NCI-H1436 treated with DMSO at 0.1 percent for 48 hours (cell line): ENCODE results near the gene ADIRF.
"Not testable (repeated sequence)": the region's sequence is repeated elsewhere in the genome, so short reads cannot be mapped to it uniquely, and the experiment has no call there.

Experiments
- DNase-seq: peaks from one replicate; lab custom pipeline; 2025; lab: John Stamatoyannopoulos, UW

ADIRF gene

GRCh38 chr10:86968271-86968993 is at the start of gene ADIRF:
ADIRF (plus strand) TSS chr10:86968482; CDS start chr10:86968545, 63 bp downstream.
- DNase-seq: no peak

- no peak for DNase-seq
These were observed 45.7 kb upstream of the ADIRF start for GRCh38 chr10:86922553-86922961.

- DNase-seq: no peak
These were observed 38.6 kb upstream of the ADIRF start for GRCh38 chr10:86929468-86930380.

GRCh38 chr10:86931872-86932271 is 36.4 kb upstream of the ADIRF start:
- DNase-seq: no peak

GRCh38 chr10:86932674-86933073 is 35.6 kb upstream of the ADIRF start:
- no peak for DNase-seq

GRCh38 chr10:86934162-86934711 is 34.0 kb upstream of the ADIRF start:
- not testable (repeated sequence) for DNase-seq

GRCh38 chr10:86936661-86937501 is 31.4 kb upstream of the ADIRF start:
- no peak for DNase-seq

GRCh38 chr10:86937502-86938154 is 30.7 kb upstream of the ADIRF start:
- DNase-seq: no peak

- DNase-seq: no peak
These were observed 30.0 kb upstream of the ADIRF start for GRCh38 chr10:86938260-86938659.

GRCh38 chr10:86940076-86940475 is 28.2 kb upstream of the ADIRF start:
- DNase-seq: not testable (repeated sequence)

- no peak for DNase-seq
These were observed 27.6 kb upstream of the ADIRF start for GRCh38 chr10:86940677-86941076.

GRCh38 chr10:86941426-86941825 is 26.9 kb upstream of the ADIRF start:
- no peak for DNase-seq

- no peak for DNase-seq
These were observed 26.3 kb upstream of the ADIRF start for GRCh38 chr10:86941991-86942421.

GRCh38 chr10:86942441-86943315 is 25.6 kb upstream of the ADIRF start:
- no peak for DNase-seq

GRCh38 chr10:86943316-86944030 is 24.8 kb upstream of the ADIRF start:
- DNase-seq: no peak

- DNase-seq: no peak
These were observed 24.3 kb upstream of the ADIRF start for GRCh38 chr10:86944031-86944419.

GRCh38 chr10:86944471-86944870 is 23.8 kb upstream of the ADIRF start:
- DNase-seq: no peak

- DNase-seq: no peak
These were observed 23.4 kb upstream of the ADIRF start for GRCh38 chr10:86944907-86945306.

- no peak for DNase-seq
These were observed 22.7 kb upstream of the ADIRF start for GRCh38 chr10:86945361-86946212.
